ENCODE measurements around the gene PTDSS2.

PTDSS2 gene

DNA sequence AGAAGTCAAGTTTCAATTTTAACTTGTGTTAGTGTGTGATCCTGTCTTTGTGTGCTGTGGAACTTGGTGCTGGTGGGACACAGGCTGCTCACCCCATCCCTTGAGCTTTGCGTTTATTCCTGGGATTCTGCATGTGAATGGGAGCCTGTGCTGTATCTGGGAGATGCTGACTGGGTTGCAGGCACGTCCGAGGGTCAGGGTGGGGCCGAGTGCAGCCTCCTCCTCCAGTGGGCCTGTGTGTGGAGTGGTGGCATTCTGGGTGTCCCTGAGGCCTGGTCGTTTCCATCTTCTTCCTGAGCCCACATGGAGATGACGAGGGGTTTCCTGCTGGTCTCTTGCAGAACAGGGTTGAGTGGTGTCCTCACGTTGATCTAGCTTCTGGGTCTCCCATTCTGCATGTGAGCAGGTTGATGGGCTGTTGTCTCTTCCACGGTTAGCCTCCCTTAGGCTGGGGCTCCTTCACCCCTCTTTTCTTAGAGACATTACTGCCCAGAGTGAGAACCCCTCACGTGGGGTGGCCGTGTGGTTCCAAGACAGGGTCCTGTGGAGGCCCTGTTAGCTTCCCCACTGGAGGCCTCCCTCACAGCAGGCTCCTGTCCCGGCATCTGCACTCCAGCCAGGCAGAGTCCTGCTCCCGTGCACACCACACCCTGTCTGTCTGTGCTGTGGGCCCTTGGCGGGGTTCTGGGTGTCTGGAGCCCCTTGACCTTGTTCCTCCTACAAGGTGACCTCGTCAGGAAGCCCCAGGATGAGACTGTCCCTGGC is 4.9 kb downstream of the PTDSS2 start:
- no peak overlapping the region for H3K9ac ChIP-seq (ENCODE audit: low read depth, low read length)
- peaks cover 33% of the 10 kb centered on the region for H3K36me3 ChIP-seq (ENCODE audit: control insufficient read depth, insufficient read depth, low read length)
- H3K4me3 ChIP-seq (ENCODE audit: low read depth, low read length), result no peak overlapping the region
- no peak overlapping the region for H3K27ac ChIP-seq (ENCODE audit: low read depth, low read length)
- no peaks in the 10 kb centered on the region for H3K27me3 ChIP-seq (ENCODE audit: control insufficient read depth, insufficient read depth, low read length)
- peaks cover 36% of the 10 kb centered on the region for H3K4me1 ChIP-seq (ENCODE audit: control insufficient read depth, insufficient read depth, low read length)
- H3K9me3 ChIP-seq (ENCODE audit: control insufficient read depth, insufficient read depth, low read length), result no peaks in the 10 kb centered on the region

DNA sequence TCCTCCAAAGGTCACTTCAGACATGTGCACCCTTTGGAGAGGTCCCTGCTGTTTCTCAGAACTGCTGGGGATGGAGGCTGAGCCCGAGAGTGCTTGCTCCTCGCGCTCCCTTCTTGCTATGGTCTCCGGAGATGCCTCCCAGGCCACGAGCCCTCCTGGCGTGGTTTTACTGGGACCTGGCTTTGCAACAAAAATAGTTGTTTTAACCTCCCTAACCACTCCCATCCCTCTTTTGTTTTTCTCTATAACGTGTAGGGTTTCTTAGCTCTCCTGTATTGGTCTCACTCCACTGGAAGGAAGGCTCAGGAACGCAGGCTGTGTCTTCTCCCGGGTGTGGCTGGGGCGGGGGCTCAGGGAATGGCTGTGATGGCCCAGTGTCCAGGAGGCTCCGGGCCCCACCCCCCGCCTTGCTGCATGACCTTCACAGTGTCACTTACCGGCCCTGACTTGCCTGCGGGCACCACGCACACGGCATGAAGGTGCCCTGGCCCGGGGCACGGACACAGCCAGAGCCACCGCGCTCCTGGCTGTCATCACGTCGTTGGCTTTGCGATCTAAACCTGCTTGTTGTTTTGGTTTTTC is 5.6 kb downstream of the PTDSS2 start:
- Histone ChIP-seq H3K27ac (ENCODE audit: low read depth, low read length) (no peak overlapping the region), H3K4me3 (ENCODE audit: low read depth, low read length) (no peak overlapping the region), H3K9ac (ENCODE audit: low read depth, low read length) (no peak overlapping the region), H3K27me3 (ENCODE audit: control insufficient read depth, insufficient read depth, low read length) (no peaks in the 10 kb centered on the region), H3K4me1 (ENCODE audit: control insufficient read depth, insufficient read depth, low read length) (peaks cover 36% of the 10 kb centered on the region), H3K36me3 (ENCODE audit: control insufficient read depth, insufficient read depth, low read length) (peaks cover 40% of the 10 kb centered on the region), H3K9me3 (ENCODE audit: control insufficient read depth, insufficient read depth, low read length) (no peaks in the 10 kb centered on the region)

DNA sequence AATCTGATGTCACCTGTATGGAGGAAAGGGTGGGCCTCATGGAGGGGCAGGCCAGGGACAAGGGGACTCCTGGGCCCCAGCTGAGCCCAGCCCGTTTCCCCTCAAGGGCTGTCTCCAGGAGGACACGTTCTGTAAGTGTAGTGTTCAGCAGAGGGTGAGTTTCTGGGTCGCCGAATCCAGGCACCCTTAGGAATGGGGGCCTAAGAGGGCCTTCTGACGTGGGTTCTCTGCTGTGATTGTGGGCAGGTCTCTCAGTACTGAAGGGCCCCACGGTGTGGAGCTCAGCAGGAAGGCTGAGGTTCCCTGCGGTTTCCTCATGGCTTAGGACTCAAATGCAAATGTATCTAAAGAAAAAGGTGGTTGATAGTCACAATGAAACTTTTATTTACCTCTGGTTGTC is 6.5 kb downstream of the PTDSS2 start:
- H3K4me1 ChIP-seq (ENCODE audit: control insufficient read depth, insufficient read depth, low read length), result peaks cover 31% of the 10 kb centered on the region
- H3K9ac ChIP-seq (ENCODE audit: low read depth, low read length), result no peak overlapping the region
- no peaks in the 10 kb centered on the region for H3K27me3 ChIP-seq (ENCODE audit: control insufficient read depth, insufficient read depth, low read length)
- no peaks in the 10 kb centered on the region for H3K9me3 ChIP-seq (ENCODE audit: control insufficient read depth, insufficient read depth, low read length)
- H3K27ac ChIP-seq (ENCODE audit: low read depth, low read length), result peak overlapping the region; percentile 69
- peaks cover 48% of the 10 kb centered on the region for H3K36me3 ChIP-seq (ENCODE audit: control insufficient read depth, insufficient read depth, low read length)
- no peak overlapping the region for H3K4me3 ChIP-seq (ENCODE audit: low read depth, low read length)

DNA sequence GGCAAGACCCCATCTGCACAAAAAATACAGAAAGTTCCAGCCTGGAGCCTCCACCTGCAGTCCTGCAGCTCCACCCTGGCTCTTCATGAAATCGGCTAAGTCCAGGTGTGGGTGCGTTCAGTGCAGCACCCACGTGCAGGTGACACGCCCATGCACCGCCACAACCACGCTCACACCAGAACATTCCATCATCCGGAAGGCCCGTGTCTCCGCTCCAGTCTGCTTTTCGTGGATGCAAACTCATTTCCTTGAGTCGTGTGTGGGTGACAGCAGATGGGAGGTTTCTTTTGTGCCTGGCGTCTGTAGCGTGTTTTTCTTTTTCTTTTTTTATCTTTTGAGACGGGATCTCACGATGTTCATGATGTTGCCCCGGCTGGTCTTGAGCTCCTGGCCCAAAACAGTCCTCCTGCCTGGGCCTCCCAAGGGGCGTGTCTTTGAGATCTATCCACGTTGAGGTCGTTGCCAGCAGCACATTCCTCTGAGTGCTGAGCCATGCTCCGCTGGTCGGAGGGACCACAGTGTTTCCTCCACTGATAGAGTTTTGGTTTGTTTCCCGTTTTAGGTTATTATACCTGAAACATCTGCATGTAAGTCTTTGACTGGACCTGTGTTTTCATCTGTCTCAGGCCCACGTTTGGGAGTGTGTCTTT is 7.2 kb downstream of the PTDSS2 start:
- peaks cover 51% of the 10 kb centered on the region for H3K36me3 ChIP-seq (ENCODE audit: control insufficient read depth, insufficient read depth, low read length)
- no peak overlapping the region for H3K9ac ChIP-seq (ENCODE audit: low read depth, low read length)
- no peak overlapping the region for H3K4me3 ChIP-seq (ENCODE audit: low read depth, low read length)
- H3K4me1 ChIP-seq (ENCODE audit: control insufficient read depth, insufficient read depth, low read length), result peaks cover 30% of the 10 kb centered on the region
- H3K27me3 ChIP-seq (ENCODE audit: control insufficient read depth, insufficient read depth, low read length), result no peaks in the 10 kb centered on the region
- peak overlapping the region; percentile 69 for H3K27ac ChIP-seq (ENCODE audit: low read depth, low read length)
- no peaks in the 10 kb centered on the region for H3K9me3 ChIP-seq (ENCODE audit: control insufficient read depth, insufficient read depth, low read length)

DNA sequence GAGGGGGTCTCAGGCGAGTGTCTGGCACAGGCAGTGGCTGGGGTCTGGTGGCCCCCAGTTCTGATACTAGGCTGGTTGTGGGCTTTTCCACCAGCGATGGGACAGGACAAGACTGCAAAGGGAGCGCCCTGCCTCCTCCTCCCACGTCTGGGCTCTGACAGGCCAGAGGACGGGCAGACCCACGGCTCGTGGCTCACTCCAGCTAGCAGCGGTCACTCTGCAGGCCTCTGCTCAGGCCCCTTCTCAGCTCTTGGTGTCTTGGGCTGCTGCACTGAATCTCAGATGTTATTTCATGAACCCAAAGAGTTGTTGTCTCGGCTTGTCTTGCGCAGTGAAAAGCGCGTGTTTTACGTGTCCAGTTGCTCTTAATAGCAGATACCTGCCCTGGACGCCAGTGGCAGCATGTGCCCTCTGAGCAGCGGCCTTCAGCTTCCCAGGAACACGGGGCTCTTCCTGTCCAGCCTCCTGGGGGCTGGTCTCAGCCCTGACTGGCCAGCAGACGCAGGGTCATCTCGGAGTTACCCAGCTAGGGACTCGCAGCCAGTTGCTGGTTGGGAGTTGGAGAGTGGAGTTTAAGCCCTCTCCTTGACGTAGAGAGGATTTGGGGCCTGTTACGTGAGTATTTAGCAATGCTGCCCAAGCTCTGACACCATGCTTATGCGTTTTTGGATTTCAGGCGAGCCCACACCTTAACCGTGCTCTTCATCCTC is 9.6 kb downstream of the PTDSS2 start:
- no peaks in the 10 kb centered on the region for H3K27me3 ChIP-seq (ENCODE audit: control insufficient read depth, insufficient read depth, low read length)
- peaks cover 38% of the 10 kb centered on the region for H3K36me3 ChIP-seq (ENCODE audit: control insufficient read depth, insufficient read depth, low read length)
- no peak overlapping the region for H3K4me3 ChIP-seq (ENCODE audit: low read depth, low read length)
- H3K9ac ChIP-seq (ENCODE audit: low read depth, low read length), result no peak overlapping the region
- H3K9me3 ChIP-seq (ENCODE audit: control insufficient read depth, insufficient read depth, low read length), result no peaks in the 10 kb centered on the region
- no peak overlapping the region for H3K27ac ChIP-seq (ENCODE audit: low read depth, low read length)
- H3K4me1 ChIP-seq (ENCODE audit: control insufficient read depth, insufficient read depth, low read length), result peaks cover 30% of the 10 kb centered on the region

DNA sequence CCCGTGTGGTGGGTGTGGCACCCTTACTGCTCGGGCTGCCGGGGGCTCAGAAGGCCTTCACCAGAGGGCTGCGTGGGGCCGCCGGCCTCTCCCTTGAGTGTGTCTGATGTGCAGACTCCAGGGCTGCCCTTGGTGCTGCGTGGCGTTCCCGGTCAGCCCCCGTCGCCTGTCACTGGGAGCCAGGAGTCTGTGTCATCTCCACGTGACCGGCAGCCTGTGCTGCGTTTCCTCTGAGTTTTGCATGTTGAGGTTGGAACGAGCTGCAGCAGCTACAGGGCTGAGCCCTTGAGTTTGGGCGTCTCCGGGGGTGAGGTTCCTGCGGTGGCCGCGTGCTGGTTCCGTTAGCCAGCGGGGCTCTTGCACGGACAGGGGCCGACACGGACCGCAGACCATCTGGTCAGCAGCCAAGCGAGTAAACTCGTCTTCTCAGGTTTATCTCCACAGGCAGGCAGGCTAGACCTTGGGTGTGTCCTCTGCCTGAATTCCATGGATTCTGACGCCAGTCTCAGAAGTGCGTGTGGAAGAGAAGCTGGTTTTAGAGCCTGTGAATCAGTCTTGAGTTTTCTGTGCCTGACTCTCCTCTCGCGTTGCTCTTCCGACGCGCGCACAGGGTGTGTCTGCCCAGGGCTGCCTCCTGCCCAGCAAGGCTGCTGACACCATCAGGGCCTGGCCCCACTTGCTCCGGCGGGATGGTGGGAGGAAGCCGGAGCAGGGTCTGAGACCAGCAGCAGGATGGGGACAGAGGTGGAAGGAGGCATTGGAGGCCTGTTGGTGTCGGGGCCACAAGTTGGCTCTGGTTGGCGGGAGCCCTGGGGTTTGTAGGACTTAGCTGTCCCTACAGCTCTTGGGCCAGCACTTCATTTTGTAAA is 10.5 kb downstream of the PTDSS2 start:
- no peaks in the 10 kb centered on the region for H3K9me3 ChIP-seq (ENCODE audit: control insufficient read depth, insufficient read depth, low read length)
- H3K27me3 ChIP-seq (ENCODE audit: control insufficient read depth, insufficient read depth, low read length), result no peaks in the 10 kb centered on the region
- peaks cover 21% of the 10 kb centered on the region for H3K4me1 ChIP-seq (ENCODE audit: control insufficient read depth, insufficient read depth, low read length)
- no peak overlapping the region for H3K9ac ChIP-seq (ENCODE audit: low read depth, low read length)
- H3K27ac ChIP-seq (ENCODE audit: low read depth, low read length), result no peak overlapping the region
- no peak overlapping the region for H3K4me3 ChIP-seq (ENCODE audit: low read depth, low read length)
- H3K36me3 ChIP-seq (ENCODE audit: control insufficient read depth, insufficient read depth, low read length), result peaks cover 43% of the 10 kb centered on the region

DNA sequence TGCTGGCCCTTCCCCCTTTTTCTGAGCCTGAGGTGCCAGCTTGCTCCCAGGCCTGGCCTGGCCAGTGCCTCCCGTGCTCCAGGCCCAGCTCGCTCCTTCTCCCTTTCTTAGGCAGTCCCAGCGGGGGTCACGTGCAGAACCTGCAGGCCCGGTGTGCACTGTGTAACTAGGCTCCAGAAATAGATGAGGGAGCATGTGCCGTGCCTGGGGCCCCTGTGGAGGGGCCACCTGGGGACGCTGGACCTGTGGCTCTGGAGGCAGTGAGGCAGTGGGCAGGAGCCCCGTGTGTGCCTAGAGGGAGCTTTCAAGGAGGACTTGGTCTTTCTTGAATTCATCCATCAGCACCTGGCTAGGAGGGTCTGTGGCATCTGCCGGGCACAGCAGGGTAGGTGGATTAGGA is 11.5 kb downstream of the PTDSS2 start:
- H3K27ac ChIP-seq (ENCODE audit: low read depth, low read length), result no peak overlapping the region

DNA sequence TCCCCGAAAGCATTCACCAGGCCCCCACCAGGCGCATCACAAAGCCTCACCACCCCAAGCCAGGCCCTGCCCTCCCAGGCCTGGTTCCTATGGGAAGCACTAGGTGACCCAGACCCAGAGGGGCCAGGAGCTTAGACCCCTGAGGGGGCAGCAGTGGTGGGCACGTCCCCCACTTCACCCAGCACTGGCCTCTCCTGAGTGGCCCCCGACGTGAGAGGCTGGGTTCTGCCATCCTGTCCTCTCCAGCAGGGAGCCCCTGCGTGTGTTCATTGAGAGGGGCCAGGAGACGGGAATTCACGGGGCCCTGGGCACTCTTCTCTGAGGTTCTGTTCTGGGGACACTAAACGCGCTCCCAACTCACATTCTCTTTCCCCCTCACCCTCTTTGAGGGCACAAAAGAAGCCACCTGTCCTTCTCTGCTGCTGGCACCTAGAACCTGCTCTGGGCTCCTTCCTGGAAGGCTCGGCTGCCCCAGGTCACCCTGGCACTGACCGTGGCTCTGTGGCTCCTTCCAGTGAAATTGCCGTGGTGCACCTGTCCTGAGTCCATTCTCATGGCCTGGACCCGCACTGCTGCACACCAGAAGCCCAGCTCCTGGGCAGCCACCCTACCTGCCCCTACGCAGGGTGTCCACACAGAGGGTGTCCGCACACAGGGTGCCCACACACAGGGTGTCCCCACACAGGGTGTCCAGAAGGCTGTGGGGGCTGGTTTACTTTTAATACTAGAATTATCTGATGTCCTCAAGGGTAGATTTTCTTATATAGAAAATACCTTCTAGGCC is 12.2 kb downstream of the PTDSS2 start:
- H3K36me3 ChIP-seq (ENCODE audit: control insufficient read depth, insufficient read depth, low read length), result peaks cover 43% of the 10 kb centered on the region
- no peak overlapping the region for H3K9ac ChIP-seq (ENCODE audit: low read depth, low read length)
- no peaks in the 10 kb centered on the region for H3K9me3 ChIP-seq (ENCODE audit: control insufficient read depth, insufficient read depth, low read length)

More for the DNA sequence above, 11.5 kb downstream of the PTDSS2 start:
- Histone ChIP-seq H3K9me3 (ENCODE audit: control insufficient read depth, insufficient read depth, low read length) (no peaks in the 10 kb centered on the region), H3K4me1 (ENCODE audit: control insufficient read depth, insufficient read depth, low read length) (peaks cover 17% of the 10 kb centered on the region), H3K36me3 (ENCODE audit: control insufficient read depth, insufficient read depth, low read length) (peaks cover 43% of the 10 kb centered on the region), H3K4me3 (ENCODE audit: low read depth, low read length) (no peak overlapping the region), H3K9ac (ENCODE audit: low read depth, low read length) (no peak overlapping the region), H3K27me3 (ENCODE audit: control insufficient read depth, insufficient read depth, low read length) (no peaks in the 10 kb centered on the region)

DNA sequence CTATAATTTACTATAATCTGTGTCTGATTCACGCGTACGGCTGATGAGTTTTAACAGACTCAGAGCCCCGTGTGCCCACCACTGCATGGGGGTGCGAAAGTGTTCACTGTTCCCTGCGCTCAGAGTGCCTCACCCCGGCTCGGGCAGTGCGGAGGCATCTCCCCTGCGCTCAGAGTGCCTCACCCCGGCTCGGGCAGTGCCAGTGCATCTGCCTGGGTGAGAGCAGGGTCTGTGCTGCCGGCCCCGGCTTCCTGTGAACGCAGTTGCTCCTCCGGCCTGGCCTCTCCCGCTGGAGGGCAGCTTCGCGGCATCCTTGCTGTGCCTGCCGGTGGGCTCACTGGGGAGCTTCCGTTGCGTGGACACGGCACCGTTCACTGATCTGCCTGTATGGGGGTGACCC is 14.2 kb downstream of the PTDSS2 start:
- Histone ChIP-seq H3K9ac (ENCODE audit: low read depth, low read length) (no peak overlapping the region), H3K27ac (ENCODE audit: low read depth, low read length) (no peak overlapping the region), H3K4me3 (ENCODE audit: low read depth, low read length) (no peak overlapping the region), H3K9me3 (ENCODE audit: control insufficient read depth, insufficient read depth, low read length) (no peaks in the 10 kb centered on the region), H3K36me3 (ENCODE audit: control insufficient read depth, insufficient read depth, low read length) (peaks cover 38% of the 10 kb centered on the region), H3K4me1 (ENCODE audit: control insufficient read depth, insufficient read depth, low read length) (peaks cover 14% of the 10 kb centered on the region), H3K27me3 (ENCODE audit: control insufficient read depth, insufficient read depth, low read length) (no peaks in the 10 kb centered on the region)

More for the DNA sequence above, 12.2 kb downstream of the PTDSS2 start:
- H3K27ac ChIP-seq (ENCODE audit: low read depth, low read length), result no peak overlapping the region
- H3K4me3 ChIP-seq (ENCODE audit: low read depth, low read length), result no peak overlapping the region
- H3K4me1 ChIP-seq (ENCODE audit: control insufficient read depth, insufficient read depth, low read length), result peaks cover 11% of the 10 kb centered on the region
- H3K27me3 ChIP-seq (ENCODE audit: control insufficient read depth, insufficient read depth, low read length), result no peaks in the 10 kb centered on the region
